Spleen (tissue), 7 donors: ENCODE measurements around the gene E4F1.

Source experiments
- CTCF ChIP-seq, 11 experiments: fragments of 200-600 bp in 7 of 11; fragments of 450-650 bp in 4 of 11; sonication (generic) in 4 of 11; IDR thresholded peaks in 8 of 11; conservative IDR thresholded peaks in 3 of 11; 1 replicate in 7 of 11; 2 replicates in 4 of 11; pipeline versions ENCODE4 v1.4.0 to v1.8.0; 2016 to 2021; ENCODE audit warnings: antibody characterized with exemption in 11 of 11, inconsistent platforms in 4 of 11, mild to moderate bottlenecking in 1 of 11
- POLR2A ChIP-seq, 3 donors: fragments of 450-650 bp; IDR thresholded peaks; one replicate each; pipeline ENCODE4 v1.5.1; 2017; ENCODE audit warnings: antibody characterized with exemption in 3 of 3, mild to moderate bottlenecking in 1 of 3
- POLR2AphosphoS5 ChIP-seq, 3 donors: sonication (generic); formaldehyde crosslinking; IDR thresholded peaks; one replicate each; pipeline ENCODE4 v1.5.1; 2017; ENCODE audit warnings: antibody characterized with exemption in 3 of 3
- donor health status: DM: no; HTN: no; CAD: no; lungs with moderate emphysema.
- donor health status: DM: no; HTN: no; CAD: no.
- donor health status: DM: no; HTN: no; CAD: no.

DNA sequence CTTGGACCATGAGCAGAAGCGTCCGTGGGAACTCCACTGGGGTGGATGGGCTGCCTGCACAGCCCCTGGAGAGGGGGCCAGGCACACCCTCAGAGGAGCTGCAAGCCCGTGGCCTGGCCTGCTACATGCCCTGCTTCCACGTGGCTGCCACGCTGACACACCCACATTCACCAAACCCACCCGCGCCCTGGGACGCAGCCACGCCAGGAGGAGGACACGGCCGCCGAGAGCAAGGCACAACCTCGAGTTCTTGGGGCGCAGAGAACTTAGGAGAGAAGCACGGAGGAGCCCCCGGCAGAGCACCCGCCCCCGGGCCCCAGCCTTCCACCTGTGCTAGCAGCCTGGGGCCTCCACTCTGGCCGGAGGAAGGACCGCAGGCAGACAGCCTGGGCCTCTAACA lies 45.8 kb upstream of the E4F1 start:
- TF ChIP-seq CTCF (IDR thresholded peaks at IDR 0.05 in 8 of 11, conservative IDR thresholded peaks at IDR 0.05 in 3 of 11) (no peak), POLR2A (IDR thresholded peaks at IDR 0.05) (no peak), POLR2AphosphoS5 (IDR thresholded peaks at IDR 0.05) (peak in 2 of 3 donors; percentile 28 to 62)
